K562 (cell line): ENCODE data around the gene CLASP1. TPM values are rescaled to one million over a fixed set of nuclear protein-coding genes. Genes with fewer than 3 reads are reported as not detected.

Experiments
- ATAC-seq: fragments of 200-7000 bp; cut with Tn5 transposase; 3 replicates; pipeline ENCODE4 v1.9.1; 2020; ENCODE audit warnings: moderate library complexity
- BruUV-seq: library from RNA; stranded (reverse); fragments of 400-500 nt; replicated peaks from 2 replicates; lab custom pipeline; 2021; lab: Mats Ljungman, UMichigan
- CTCF ChIA-PET: fragments of 300-600 bp; formaldehyde crosslinking; extraction: SDS; loops from one replicate; lab custom pipeline; 2021; ENCODE audit warnings: low intra/inter-chr PET ratio; lab: Yijun Ruan, JAX
- POLR2A ChIA-PET: fragments of 300-600, 350-650 bp; sonication (Branson Sonifier 250); formaldehyde crosslinking; extraction: SDS; loops from one replicate; lab custom pipeline; 2021; ENCODE audit warnings: antibody characterized with exemption, inconsistent platforms; lab: Yijun Ruan, JAX
- DNase-seq, 4 experiments: peaks; one replicate each; pipeline versions ENCODE4 v3.0.0 to v3.0.0-alpha.2; 2011 to 2018; ENCODE audit warnings: low spot score in 3 of 4, mixed read lengths in 3 of 4; ENCODE audit errors: extremely low read depth in 1 of 4
- FAIRE-seq: peaks from 2 replicates; lab custom pipeline; 2011; peaks lifted over from hg19 to GRCh38; lab: Jason Lieb, UNC
- H2AFZ ChIP-seq: 2 replicates; pipeline ENCODE4 v1.6.0; 2011; ENCODE audit warnings: low read depth, low read length, control low read depth, inconsistent platforms
- H3K27ac ChIP-seq: fragments of 200-600 bp; 3 replicates; pipeline ENCODE4 v1.8.0; 2011; ENCODE audit warnings: low read depth, mild to moderate bottlenecking, control low read depth, inconsistent platforms, low read length, moderate library complexity, mixed read lengths; ENCODE audit errors: extremely low read depth
- H3K27me3 ChIP-seq, 2 experiments: fragments of 300-600 bp in 1 of 2; 2 replicates in 1 of 2; 3 replicates in 1 of 2; pipeline versions ENCODE4 v1.6.0 to v1.8.0; 2011; ENCODE audit warnings: inconsistent platforms in 2 of 2, low read length in 2 of 2, mild to moderate bottlenecking in 1 of 2, mixed read lengths in 1 of 2, moderate library complexity in 1 of 2; ENCODE audit not compliant: control insufficient read depth in 2 of 2, insufficient read depth in 2 of 2
- H3K36me3 ChIP-seq: fragments of 300-600 bp; 3 replicates; pipeline ENCODE4 v1.8.0; 2011; ENCODE audit warnings: mild to moderate bottlenecking, low read length, inconsistent platforms; ENCODE audit not compliant: control insufficient read depth, insufficient read depth
- H3K4me1 ChIP-seq, 2 experiments: fragments of 200-600 bp in 1 of 2; replicated peaks in 1 of 2; 2 replicates in 1 of 2; 3 replicates in 1 of 2; pipeline versions ENCODE4 v1.5.1 to v1.8.0; 2011; ENCODE audit warnings: inconsistent platforms in 2 of 2, low read length in 2 of 2, mild to moderate bottlenecking in 1 of 2, mixed read lengths in 1 of 2, moderate library complexity in 1 of 2; ENCODE audit not compliant: control insufficient read depth in 2 of 2, insufficient read depth in 2 of 2
- H3K4me2 ChIP-seq: 2 replicates; pipeline ENCODE4 v1.6.1; 2011; ENCODE audit warnings: low read length, control low read depth, inconsistent platforms, mixed read lengths; ENCODE audit not compliant: insufficient read depth
- H3K4me3 ChIP-seq: fragments of 200-600 bp; sonication (generic), shearing (Covaris generic); 2 replicates; pipeline ENCODE4 v1.5.1; 2016; ENCODE audit warnings: control low read depth, inconsistent platforms
- H3K79me2 ChIP-seq: fragments of 200-600 bp; 3 replicates; pipeline ENCODE4 v1.8.0; 2011; ENCODE audit warnings: low read length, inconsistent platforms; ENCODE audit not compliant: control insufficient read depth, insufficient read depth
- H3K9ac ChIP-seq, 2 experiments: 2 replicates each; pipeline versions ENCODE4 v1.6.0 to v1.6.1; 2011; ENCODE audit warnings: low read depth in 2 of 2, low read length in 2 of 2, control low read depth in 1 of 2, inconsistent platforms in 1 of 2, mild to moderate bottlenecking in 1 of 2, mixed read lengths in 1 of 2; ENCODE audit not compliant: insufficient read depth in 1 of 2
- H3K9me1 ChIP-seq: one replicate; pipeline ENCODE4 v1.6.0; 2011; ENCODE audit warnings: inconsistent platforms, mild to moderate bottlenecking, low read length, moderate library complexity; ENCODE audit not compliant: control insufficient read depth, insufficient read depth
- H3K9me3 ChIP-seq: replicated peaks from 2 replicates; pipeline ENCODE4 v1.5.1; 2011; ENCODE audit warnings: low read depth, low read length, inconsistent platforms; ENCODE audit not compliant: control insufficient read depth, insufficient read depth
- H4K20me1 ChIP-seq: replicated peaks from 2 replicates; pipeline ENCODE4 v1.6.1; 2011; ENCODE audit warnings: low read length, inconsistent platforms, mixed read lengths; ENCODE audit not compliant: control insufficient read depth, insufficient read depth
- ATF3 ChIP-seq, 2 experiments: fragments of 450-650 bp in 1 of 2; sonication (generic) in 1 of 2; formaldehyde crosslinking in 1 of 2; IDR thresholded peaks in 1 of 2; conservative IDR thresholded peaks in 1 of 2; 2 replicates each; pipeline versions ENCODE4 v1.6.1 to v1.8.1; 2016 to 2023; ENCODE audit warnings: mild to moderate bottlenecking in 2 of 2, moderate library complexity in 2 of 2, inconsistent platforms in 1 of 2, missing genetic modification reagents in 1 of 2
- E2F1 ChIP-seq: sonication (generic); formaldehyde crosslinking; IDR thresholded peaks from 2 replicates; pipeline ENCODE4 v1.8.1; 2023; ENCODE audit warnings: mild to moderate bottlenecking, missing genetic modification reagents, moderate library complexity
- EZH2 ChIP-seq: IDR thresholded peaks from 2 replicates; pipeline ENCODE4 v1.6.1; 2012; ENCODE audit warnings: low read depth, mild to moderate bottlenecking, inconsistent platforms, low read length, borderline replicate concordance
- FOXP1 ChIP-seq: sonication (generic); formaldehyde crosslinking; IDR thresholded peaks from 2 replicates; pipeline ENCODE4 v1.8.0; 2022; ENCODE audit warnings: mild to moderate bottlenecking, missing genetic modification reagents
- KLF1 ChIP-seq: fragments of 450-650 bp; IDR thresholded peaks from 2 replicates; pipeline ENCODE4 v1.6.1; 2016; ENCODE audit warnings: missing genetic modification characterization, missing compliant biosample characterization
- MCM2 ChIP-seq: fragments of 450-650 bp; IDR thresholded peaks from 2 replicates; pipeline ENCODE4 v1.6.1; 2017; ENCODE audit warnings: low read depth, mild to moderate bottlenecking
- MYC ChIP-seq, 2 experiments: fragments of 250-450 bp in 1 of 2; sonication (Bioruptor Pico) in 1 of 2; IDR thresholded peaks; 2 replicates each; pipeline versions ENCODE4 v1.5.1 to v1.6.1; 2012 to 2021; ENCODE audit warnings: low read depth in 2 of 2, borderline replicate concordance in 1 of 2, improper control_type of control experiment in 1 of 2, low read length in 1 of 2, mild to moderate bottlenecking in 1 of 2, moderate library complexity in 1 of 2
- NFE2 ChIP-seq: IDR thresholded peaks from 2 replicates; pipeline ENCODE4 v1.6.1; 2014; ENCODE audit warnings: antibody characterized with exemption, low read depth
- RAD51 ChIP-seq: fragments of 450-650 bp; IDR thresholded peaks from 2 replicates; pipeline ENCODE4 v1.7.1; 2016; ENCODE audit warnings: low read depth, mild to moderate bottlenecking, borderline replicate concordance
- SIRT6 ChIP-seq: IDR thresholded peaks from one replicate; pipeline ENCODE4 v1.6.1; 2012; ENCODE audit warnings: low read depth, mild to moderate bottlenecking, control low read depth, inconsistent platforms, low read length, moderate library complexity
- SIX5 ChIP-seq, 2 experiments: IDR thresholded peaks; 2 replicates each; pipeline ENCODE4 v1.6.1; 2011; ENCODE audit warnings: low read length in 2 of 2, borderline replicate concordance in 1 of 2, low read depth in 1 of 2, mild to moderate bottlenecking in 1 of 2, moderate library complexity in 1 of 2; ENCODE audit not compliant: insufficient read depth in 1 of 2
- STAG1 ChIP-seq: sonication (generic); formaldehyde crosslinking; IDR thresholded peaks from 2 replicates; pipeline ENCODE4 v1.5.0; 2020; ENCODE audit warnings: missing genetic modification reagents, borderline replicate concordance
- STAT6 ChIP-seq: sonication (generic); formaldehyde crosslinking; IDR thresholded peaks from 2 replicates; pipeline ENCODE4 v1.8.1; 2023; ENCODE audit warnings: mild to moderate bottlenecking, missing genetic modification reagents
- TEAD1 ChIP-seq, 2 experiments: fragments of 450-650 bp in 1 of 2; sonication (generic) in 1 of 2; formaldehyde crosslinking; IDR thresholded peaks; 2 replicates each; pipeline versions ENCODE4 v1.4.0 to v1.8.0; 2020 to 2022; ENCODE audit warnings: mild to moderate bottlenecking in 2 of 2, missing genetic modification reagents in 1 of 2
- ZNF695 ChIP-seq: fragments of 450-650 bp; formaldehyde crosslinking; IDR thresholded peaks from 2 replicates; pipeline ENCODE4 v1.4.0; 2020; ENCODE audit warnings: mild to moderate bottlenecking, moderate library complexity
- ZNF707 ChIP-seq: fragments of 250-450 bp; sonication (Bioruptor Pico); conservative IDR thresholded peaks from 2 replicates; pipeline ENCODE4 v1.8.0; 2022; ENCODE audit warnings: inconsistent platforms, mild to moderate bottlenecking, moderate library complexity
- WGBS: fragments of 100-300 bp; shearing (Covaris generic); methylation state at CpG from one replicate; pipeline ENCODE4 v1.1.6; 2016; ENCODE audit warnings: low coverage, mixed read lengths; ENCODE audit not compliant: insufficient coverage; ENCODE audit errors: missing lambda C conversion rate; 5-methylcytosine and 5-hydroxymethylcytosine counted together
- in situ Hi-C: fragments of 300-500 bp; cut with MboI; formaldehyde crosslinking; loops from 4 replicates; pipeline ENCODE4 v1.15.0; 2018; ENCODE audit warnings: inconsistent platforms, mixed read lengths
- intact Hi-C: fragments of 100-400 bp; cut with micrococcal nuclease; formaldehyde crosslinking; loops from 2 replicates; pipeline ENCODE4 v1.14.2; 2022
- polyA plus RNA-seq, 8 experiments: library from polyadenylated mRNA; depleted of rRNA in 4 of 8; stranded (reverse) in 5 of 8; unstranded in 3 of 8; fragments of >200 nt; fragmentation: Nextera tagmentation in 2 of 8; fragmentation: Illumina TruSeq in 1 of 8; extraction: Ambion mirVana in 2 of 8; extraction: Trizol in 1 of 8; gene quantifications; 2 replicates each; pipeline versions ENCODE4 v1.2.1 to v1.2.3, GENCODE V29; 2011 to 2014; ENCODE audit warnings: inconsistent platforms in 1 of 8, missing spikeins in 1 of 8
- total RNA-seq, 7 experiments: library from RNA; depleted of rRNA in 6 of 7; stranded (reverse); fragments of >200 nt in 6 of 7; fragmentation: Illumina TruSeq in 2 of 7; extraction: Trizol in 2 of 7; gene quantifications; 2 replicates each; pipeline versions ENCODE4 v1.2.1 to v1.2.3, GENCODE V29; 2011 to 2021; ENCODE audit warnings: low replicate concordance in 1 of 7

Gene CLASP1
- total and polyA plus RNA-seq, 9 of the 15 experiments (the other 6 are each of a cell fraction or from before 2014, with no cell fraction given), result 1.7 to 40.3 (median 20.7) TPM

- no peak overlapping the region for H3K4me3 ChIP-seq
- CTCF ChIA-PET, result no interaction called here
- no peaks in the 10 kb centered on the region; the same call in 2 of the 3 replicates for H3K79me2 ChIP-seq
- H3K4me2 ChIP-seq, result no peak overlapping the region
- in situ Hi-C loops, result no loop called here
- peaks cover 9 to 17% of the 10 kb centered on the region in 2 experiments; a peak in 4 of 5 replicates for H3K4me1 ChIP-seq
- H3K9me3 ChIP-seq, result no peaks in the 10 kb centered on the region
- H2AFZ ChIP-seq, result no peak overlapping the region
- POLR2A ChIA-PET, result interaction anchor here (0.6 to 3.8 kb wide), 4 partner anchors 8 to 446 kb away, joined by 3 to 18 read pairs (median 6); partner anchors contain the start of gene RNU4ATAC
- no peak overlapping the region for H3K27ac ChIP-seq
- H3K9ac ChIP-seq, result 0 out of 4 replicates have a peak overlapping the region, but pooled peaks of 1 of the 2 experiments have one; percentile 19
- peaks cover 66% of the 10 kb centered on the region; the same call in 2 of the 3 replicates for H3K36me3 ChIP-seq
- intact Hi-C loops, result no loop called here
- DNase-seq (no peak), ATAC-seq (no peak), FAIRE-seq (no peak)
- WGBS, result 91% methylated on average over 10 of the region's 10 CpGs
- H3K9me1 ChIP-seq, result no peaks in the 10 kb centered on the region
- no peaks in the 10 kb centered on the region for H3K27me3 ChIP-seq
- no TSS peak for BruUV-seq
- 0 out of 2 replicates have a peak, but pooled peaks cover 6% of the 10 kb centered on the region for H4K20me1 ChIP-seq
- TF ChIP-seq STAG1 (CRISPR knock-in tag), result no peak
- TF ChIP-seq NFE2, result no peak
- TF ChIP-seq MCM2, result no peak
- no peak for TF ChIP-seq SIRT6
- no peak for TF ChIP-seq STAT6
- TF ChIP-seq ATF3 (IDR thresholded peaks at IDR 0.05), result no peak
- no peak for TF ChIP-seq ATF3 (CRISPR knock-in tag; conservative IDR thresholded peaks at IDR 0.05)
- TF ChIP-seq SIX5 (IDR thresholded peaks at IDR 0.05; ENCODE audit: borderline replicate concordance in 1 of 2, insufficient read depth in 1 of 2, low read depth in 1 of 2, low read length in 2 of 2), result no peak
- no peak for TF ChIP-seq E2F1 (CRISPR knock-in tag)
- no peak for TF ChIP-seq MYC (IDR thresholded peaks at IDR 0.05; ENCODE audit: low read depth, low read length)
- TF ChIP-seq MYC (CRISPR knock-in tag; IDR thresholded peaks at IDR 0.05; ENCODE audit: borderline replicate concordance, low read depth), result no peak
- no peak for TF ChIP-seq RAD51
- no peak for TF ChIP-seq FOXP1 (CRISPR knock-in tag)
- TF ChIP-seq ZNF695 (CRISPR knock-in tag), result no peak
- no peak for TF ChIP-seq KLF1 (tag)
- no peak for TF ChIP-seq EZH2
- no peak for TF ChIP-seq ZNF707
- no peak for TF ChIP-seq TEAD1 (CRISPR knock-in tag; IDR thresholded peaks at IDR 0.05)
Observed at GRCh38 chr2:121521359-121521758, 127.9 kb downstream of the CLASP1 start.
